ENCODE results near the gene CENPO. TPM values are rescaled to one million over a fixed set of nuclear protein-coding genes. Genes with fewer than 3 reads are reported as not detected.

The CENPO gene
- polyA plus RNA-seq, 2 of the 4 experiments (the other 2 are of a cell fraction), result 49.6 to 62.0 TPM

- ATAC-seq, result no peak
- no peak for TF ChIP-seq BHLHE40 (IDR thresholded peaks at IDR 0.05; ENCODE audit: low read depth, low read length)
- TF ChIP-seq KDM5A (IDR thresholded peaks at IDR 0.05), result no peak
- TF ChIP-seq SMC3 (IDR thresholded peaks at IDR 0.05), result no peak
- TF ChIP-seq ZFP36 (IDR thresholded peaks at IDR 0.05; ENCODE audit: borderline replicate concordance, partially characterized antibody), result no peak
- TF ChIP-seq RFX5 (IDR thresholded peaks at IDR 0.05), result no peak
- TF ChIP-seq PBX3 (IDR thresholded peaks at IDR 0.05), result no peak
- no peak for TF ChIP-seq RAD21 (conservative IDR thresholded peaks at IDR 0.05 in 1 of 2, IDR thresholded peaks at IDR 0.05 in 1 of 2)
- TF ChIP-seq MYC (IDR thresholded peaks at IDR 0.05; ENCODE audit: borderline replicate concordance, low read length), result no peak
- TF ChIP-seq EHF (CRISPR knock-in tag; IDR thresholded peaks at IDR 0.05), result no peak
- TF ChIP-seq EP300 (IDR thresholded peaks at IDR 0.05), result no peak
- no peak for TF ChIP-seq CBX8 (IDR thresholded peaks at IDR 0.05)
- TF ChIP-seq ESRRA (IDR thresholded peaks at IDR 0.05; ENCODE audit: borderline replicate concordance, low read length), result no peak
- no peak for TF ChIP-seq FOSL2 (IDR thresholded peaks at IDR 0.05)
- TF ChIP-seq FOSL2 (CRISPR knock-in tag; IDR thresholded peaks at IDR 0.05), result no peak
- TF ChIP-seq USF2 (IDR thresholded peaks at IDR 0.05), result no peak
- TF ChIP-seq ZC3H11A (IDR thresholded peaks at IDR 0.05), result no peak
- no peak for TF ChIP-seq FOXS1 (CRISPR knock-in tag; IDR thresholded peaks at IDR 0.05)
- no peak for TF ChIP-seq CBX2 (IDR thresholded peaks at IDR 0.05; ENCODE audit: borderline replicate concordance, low read depth)
- TF ChIP-seq HDAC2 (IDR thresholded peaks at IDR 0.05), result no peak
- TF ChIP-seq CTCF (IDR thresholded peaks at IDR 0.05), result no peak
- CTCF ChIA-PET, result interaction anchor here (0.8 kb wide), 1 partner anchor 276 kb away, joined by 4 read pairs; no protein-coding TSS in a partner anchor
These were observed 59.8 kb downstream of the CENPO start for GRCh38 chr2:24853046-24853445.

GRCh38 chr2:24853996-24854395, 60.8 kb downstream of the CENPO start:
- no peak overlapping the region for H3K4me2 ChIP-seq
- DNase-seq (ENCODE audit: low read depth in 1 of 2, low spot score in 1 of 2) (no peak), FAIRE-seq (no peak), ATAC-seq (no peak)
- no peaks in the 10 kb centered on the region for H3K4me1 ChIP-seq
- no peak for TF ChIP-seq HMGXB4 (CRISPR knock-in tag; IDR thresholded peaks at IDR 0.05; ENCODE audit: borderline replicate concordance)
- H3K4me3 ChIP-seq, result no peak overlapping the region
- ChIA-PET POLR2A (no interaction called here), CTCF (interaction anchor here (1.2 kb wide), 2 partner anchors 21 to 342 kb away, joined by 3 read pairs; no protein-coding TSS in a partner anchor)
- no peaks in the 10 kb centered on the region for H3K9me3 ChIP-seq
- no peak overlapping the region for H3K27ac ChIP-seq
- 71% methylated on average over 3 of the region's 3 CpGs for WGBS (ENCODE audit: missing lambda C conversion rate)

More at GRCh38 chr2:24853046-24853445, 59.8 kb downstream of the CENPO start:
- WGBS (ENCODE audit: missing lambda C conversion rate), result 93% methylated on average over 9 of the region's 9 CpGs
- H3K4me2 ChIP-seq, result no peak overlapping the region
- FAIRE-seq (no peak), DNase-seq (ENCODE audit: low read depth in 1 of 2, low spot score in 1 of 2) (no peak)
- no peaks in the 10 kb centered on the region for H3K4me1 ChIP-seq
- peaks cover 4% of the 10 kb centered on the region; the same call in 1 of the 3 replicates for H3K9me3 ChIP-seq
- H3K27ac ChIP-seq, result no peak overlapping the region
- no peak overlapping the region for H3K4me3 ChIP-seq
- POLR2A ChIA-PET, result no interaction called here
